Fibroblast of mammary gland (primary cell): ENCODE measurements around the gene GPRC5C.

Experiments used
- DNase-seq: peaks from one replicate; pipeline ENCODE4 v3.0.0-alpha.2; 2010; ENCODE audit warnings: low read depth
- H3K4me3 ChIP-seq: 2 replicates; pipeline ENCODE4 v1.5.1; 2011; ENCODE audit warnings: low read depth, mild to moderate bottlenecking, low read length, moderate library complexity; ENCODE audit not compliant: control insufficient read depth
- CTCF ChIP-seq: conservative IDR thresholded peaks from 2 replicates; pipeline ENCODE4 v1.5.1; 2011; ENCODE audit warnings: low read depth, low read length, inconsistent platforms; ENCODE audit not compliant: control insufficient read depth, insufficient read depth

The GPRC5C gene

GRCh38 chr17:74407384-74407783, 24.5 kb upstream of the GPRC5C start:
- no peak overlapping the region for H3K4me3 ChIP-seq
- no peak for TF ChIP-seq CTCF
- no peak for DNase-seq

GRCh38 chr17:74408262-74408661, 23.6 kb upstream of the GPRC5C start:
- peak; percentile 77 for DNase-seq
- no peak overlapping the region for H3K4me3 ChIP-seq
- TF ChIP-seq CTCF = peak; percentile 7

GRCh38 chr17:74408815-74409214, 23.1 kb upstream of the GPRC5C start:
- no peak overlapping the region for H3K4me3 ChIP-seq
- TF ChIP-seq CTCF = no peak
- no peak for DNase-seq

- TF ChIP-seq CTCF = no peak
- no peak for DNase-seq
- H3K4me3 ChIP-seq = no peak overlapping the region
Observed at GRCh38 chr17:74410001-74410443, 21.9 kb upstream of the GPRC5C start.

- TF ChIP-seq CTCF = no peak
- DNase-seq = no peak
- no peak overlapping the region for H3K4me3 ChIP-seq
Observed at GRCh38 chr17:74412581-74412980, 19.3 kb upstream of the GPRC5C start.

- H3K4me3 ChIP-seq = no peak overlapping the region
- TF ChIP-seq CTCF = no peak
- no peak for DNase-seq
Observed at GRCh38 chr17:74413491-74413890, 18.4 kb upstream of the GPRC5C start.

- H3K4me3 ChIP-seq = no peak overlapping the region
- DNase-seq = no peak
- TF ChIP-seq CTCF = no peak
Observed at GRCh38 chr17:74414510-74414909, 17.4 kb upstream of the GPRC5C start.
